HG03060 (cell line): Measurements from ENCODE around the gene GRIK1.

Experiments used
- ATAC-seq: cut with Tn5 transposase; IDR thresholded peaks from one replicate; pipeline ENCODE4 v1.9.1; 2021; ENCODE audit warnings: low read depth, moderate number of reproducible peaks; ENCODE audit not compliant: unreplicated experiment

Gene GRIK1

DNA sequence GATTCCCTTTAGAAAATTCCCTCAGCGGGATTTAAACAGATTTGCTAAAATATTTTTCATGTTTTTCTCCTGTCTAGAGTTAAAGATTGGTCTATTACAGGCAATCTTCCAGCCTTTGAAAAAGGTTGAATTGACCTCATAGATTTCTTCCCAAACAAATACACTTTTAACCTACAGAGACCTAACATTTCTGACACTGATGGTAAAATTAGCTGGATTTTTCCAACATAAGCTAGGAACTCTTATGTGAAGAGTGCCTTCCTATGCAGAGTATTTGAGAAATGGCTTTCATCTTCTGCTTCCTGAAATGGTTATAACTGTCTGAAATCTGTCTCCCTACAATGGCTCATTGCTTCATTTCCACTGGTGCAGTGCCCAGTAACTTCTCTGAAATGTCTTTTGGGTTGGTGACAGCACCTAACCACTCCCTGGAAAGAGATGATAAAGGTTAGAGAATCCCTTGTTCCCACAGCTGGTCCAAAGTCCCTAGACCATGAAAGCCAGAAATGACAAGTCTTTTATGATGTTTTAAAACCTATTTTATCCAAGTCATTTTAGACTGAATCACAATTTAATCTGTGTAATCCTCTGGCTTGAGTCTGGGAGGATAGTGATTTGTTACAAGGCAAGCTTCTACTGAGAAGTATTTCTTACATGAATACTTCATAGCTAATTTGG lies 371.6 kb downstream of the GRIK1 start:
- no peak for ATAC-seq

DNA sequence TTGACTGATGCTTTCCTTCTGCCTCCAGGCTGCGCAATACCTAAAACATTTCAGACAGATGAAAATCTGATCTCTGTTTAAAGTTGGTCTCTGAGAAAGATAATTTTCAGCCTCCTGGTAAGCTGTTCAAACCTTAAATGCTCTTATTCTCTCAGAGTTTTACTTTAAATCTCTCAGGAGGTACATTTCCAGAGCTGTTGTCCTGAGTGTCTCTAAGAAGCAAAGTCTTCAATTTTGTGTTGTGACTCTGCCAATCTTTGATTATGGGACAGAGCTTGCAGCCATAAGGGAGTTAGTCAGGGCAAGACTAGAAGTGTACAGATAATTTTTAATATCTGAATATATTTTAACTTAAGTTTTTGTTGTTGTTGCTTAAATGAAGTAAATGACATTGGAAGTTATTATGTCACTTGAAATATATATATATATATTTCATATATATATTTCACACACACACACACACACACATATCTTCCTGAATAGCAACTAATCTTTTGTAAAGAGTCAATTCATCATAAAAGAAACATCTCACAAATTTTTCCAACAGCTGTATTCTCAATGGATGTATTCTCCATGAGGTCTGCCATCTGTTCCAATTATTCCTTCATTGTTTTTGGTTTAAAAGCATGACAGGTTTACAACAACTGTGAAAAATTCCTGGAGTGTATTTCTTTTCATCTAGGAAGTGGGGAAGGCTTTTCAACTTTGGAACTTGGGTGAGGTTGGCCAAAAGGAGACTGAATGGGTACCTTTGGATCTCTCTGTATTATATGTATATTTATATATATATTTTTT lies 381.7 kb downstream of the GRIK1 start:
- no peak for ATAC-seq

DNA sequence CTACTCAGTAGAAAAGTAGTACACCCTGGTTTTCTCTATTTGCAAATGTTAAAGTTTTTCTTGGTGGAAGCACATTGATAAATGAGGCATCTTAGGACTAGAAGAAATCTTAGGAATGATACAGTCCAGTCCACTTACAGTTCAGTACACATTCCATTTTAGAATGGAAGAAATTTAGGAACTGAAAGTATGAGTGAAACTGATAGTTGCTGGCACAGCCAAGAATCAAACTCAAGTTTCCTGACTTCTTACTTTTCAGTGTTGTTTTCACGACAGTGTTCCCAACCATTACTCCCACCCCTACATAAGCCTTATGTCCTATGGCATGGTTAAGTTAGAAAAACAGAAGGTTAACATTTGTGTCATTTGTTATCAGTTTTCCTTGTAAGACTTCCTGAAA lies 382.6 kb downstream of the GRIK1 start:
- no peak for ATAC-seq

DNA sequence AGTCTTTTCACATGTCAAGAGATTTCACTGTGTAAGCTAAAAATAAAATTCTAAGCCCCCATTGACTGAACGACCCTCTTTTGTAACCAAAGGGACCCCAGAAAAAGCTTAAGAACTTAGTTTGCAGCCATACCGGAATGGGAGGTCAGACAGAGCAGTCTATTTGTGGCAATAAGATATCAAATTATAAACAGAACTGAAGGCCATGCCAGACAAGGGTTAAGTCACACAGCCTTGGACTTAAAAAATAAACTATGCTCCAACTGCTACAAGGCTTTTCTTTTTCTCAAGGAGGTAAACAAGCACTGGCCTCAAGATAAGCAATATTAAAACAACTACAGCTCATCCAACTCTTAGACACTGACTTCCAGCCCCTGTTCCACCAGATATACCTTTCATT lies 384.2 kb downstream of the GRIK1 start:
- ATAC-seq: no peak

DNA sequence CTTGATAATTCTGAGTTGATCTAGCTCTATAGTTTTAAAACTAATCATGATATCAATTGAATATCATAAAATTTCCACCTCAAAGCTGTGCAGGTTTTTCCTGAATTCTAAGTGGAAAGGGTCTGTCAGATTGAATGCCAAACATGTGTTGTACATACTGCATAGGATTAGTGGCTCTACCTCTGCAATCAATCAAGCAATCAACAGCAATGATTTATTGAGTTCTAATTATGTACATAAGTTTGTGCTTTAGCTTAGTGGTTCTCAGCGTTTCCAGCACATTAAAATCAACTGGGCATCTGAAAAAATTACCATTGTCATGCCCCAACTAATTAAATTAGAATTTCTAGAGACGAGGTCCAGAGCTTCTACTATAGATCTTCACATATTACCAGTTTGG lies 389.6 kb downstream of the GRIK1 start:
- no peak for ATAC-seq

DNA sequence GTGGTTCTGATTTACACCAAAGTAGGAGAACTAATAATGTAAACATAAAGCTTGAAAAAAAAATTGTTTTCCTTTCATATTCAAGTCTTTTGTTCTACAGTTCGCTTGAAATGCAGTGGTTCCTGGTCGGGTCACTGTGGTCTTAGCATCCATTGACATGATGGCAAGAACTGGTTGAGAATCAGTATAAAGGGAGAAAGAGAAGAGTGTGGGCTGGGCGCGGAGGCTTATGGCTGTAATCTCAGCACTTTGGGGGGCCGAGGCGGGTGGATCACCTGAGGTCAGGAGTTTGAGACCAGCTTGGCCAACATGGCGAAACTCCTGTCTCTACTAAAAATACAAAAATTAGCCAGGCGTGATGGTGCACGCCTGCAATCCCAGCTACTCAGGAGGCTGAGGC lies 390.2 kb downstream of the GRIK1 start:
- ATAC-seq: no peak

DNA sequence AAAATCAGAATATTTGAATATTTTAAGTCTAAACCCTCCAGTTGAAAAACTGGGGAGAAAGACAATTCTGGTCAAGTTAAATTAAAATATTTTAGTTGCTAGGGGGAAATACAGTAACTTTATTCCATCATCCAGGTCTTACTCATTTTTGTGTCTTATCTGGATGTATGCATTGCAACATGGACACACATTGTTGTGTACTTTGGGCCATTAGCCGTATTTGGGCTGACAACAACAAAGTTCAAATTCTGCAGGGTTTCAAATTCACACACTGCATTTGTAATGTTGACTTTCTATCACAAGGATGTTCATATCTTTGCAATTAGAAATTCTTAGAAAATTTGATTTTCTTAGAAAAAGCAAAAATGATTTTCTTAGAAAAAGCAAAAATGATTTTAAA lies 391.8 kb downstream of the GRIK1 start:
- no peak for ATAC-seq

DNA sequence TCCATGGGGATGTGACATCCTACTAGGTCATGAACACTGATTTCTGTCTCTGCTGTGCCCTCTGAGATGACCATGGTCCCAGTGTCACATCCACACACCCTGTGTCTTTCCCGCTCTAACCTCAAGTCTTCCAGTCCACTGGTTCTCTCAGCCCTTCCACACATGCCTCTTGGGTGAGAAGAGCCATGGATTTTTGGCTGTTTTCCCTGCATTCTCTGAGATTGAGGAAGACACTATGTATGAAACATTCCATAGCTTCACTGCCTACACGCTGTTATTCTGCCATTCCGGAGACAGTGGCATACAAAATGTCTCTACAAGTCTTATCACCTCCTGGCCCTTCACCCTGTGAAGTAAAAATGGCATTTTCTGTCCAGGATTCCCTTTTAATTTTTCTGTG lies 393.7 kb downstream of the GRIK1 start:
- no peak for ATAC-seq

DNA sequence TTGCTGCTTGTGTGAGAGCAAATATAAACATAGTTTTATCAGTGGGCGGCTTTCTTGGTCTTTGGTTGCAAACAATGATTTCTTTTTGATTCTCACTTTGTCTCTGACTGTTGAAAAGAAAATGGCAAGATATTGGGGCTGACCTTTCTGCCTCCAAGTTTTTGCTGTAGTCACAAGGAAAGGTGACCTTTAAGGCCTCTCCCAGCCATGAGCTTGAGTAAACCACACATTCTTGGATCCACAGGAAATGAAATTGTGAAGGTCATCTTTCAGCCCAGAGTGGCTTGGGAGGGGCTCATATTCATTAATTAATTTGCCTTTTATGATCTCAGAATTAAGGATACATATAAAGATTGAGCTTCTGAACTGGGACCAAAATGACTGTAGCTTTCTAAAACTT lies 399.5 kb downstream of the GRIK1 start:
- ATAC-seq: no peak

DNA sequence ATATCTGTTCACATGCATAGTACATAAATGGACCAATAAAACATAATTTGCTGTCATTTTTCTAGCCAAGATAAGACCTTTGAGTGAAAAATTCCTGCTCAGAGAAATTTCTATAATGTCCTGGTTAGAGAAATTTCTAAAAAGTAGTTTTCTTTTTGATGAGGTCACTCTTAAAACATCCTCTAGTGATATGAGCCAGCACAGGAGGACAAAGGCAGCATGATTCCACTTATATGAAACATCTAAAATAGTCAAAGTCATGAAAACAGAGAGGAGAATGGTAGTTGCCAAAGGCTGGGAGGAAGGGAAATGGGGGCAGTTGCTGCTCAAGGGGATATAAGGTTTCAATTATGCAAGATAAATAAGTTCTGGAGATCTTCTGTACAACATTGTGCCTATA lies 401.7 kb downstream of the GRIK1 start:
- no peak for ATAC-seq

DNA sequence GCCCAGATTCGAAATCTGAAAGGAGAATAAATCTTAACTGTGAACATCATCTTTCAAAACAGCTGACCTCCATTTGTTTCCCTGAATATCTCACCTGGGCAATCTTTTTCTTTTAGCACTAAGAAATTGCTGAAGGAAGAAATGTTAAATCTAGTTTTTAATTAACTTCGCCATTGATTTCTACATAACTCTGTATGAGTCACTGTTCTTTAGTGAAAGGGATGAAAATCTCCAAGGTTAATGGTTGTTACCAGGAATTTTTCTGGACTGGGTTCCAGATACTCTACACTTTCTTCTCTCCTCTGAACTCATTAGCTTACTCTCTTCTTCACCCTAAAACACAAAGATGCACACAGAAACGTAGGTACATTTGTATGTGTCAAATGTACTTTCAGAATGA lies 405.3 kb downstream of the GRIK1 start:
- ATAC-seq: no peak

DNA sequence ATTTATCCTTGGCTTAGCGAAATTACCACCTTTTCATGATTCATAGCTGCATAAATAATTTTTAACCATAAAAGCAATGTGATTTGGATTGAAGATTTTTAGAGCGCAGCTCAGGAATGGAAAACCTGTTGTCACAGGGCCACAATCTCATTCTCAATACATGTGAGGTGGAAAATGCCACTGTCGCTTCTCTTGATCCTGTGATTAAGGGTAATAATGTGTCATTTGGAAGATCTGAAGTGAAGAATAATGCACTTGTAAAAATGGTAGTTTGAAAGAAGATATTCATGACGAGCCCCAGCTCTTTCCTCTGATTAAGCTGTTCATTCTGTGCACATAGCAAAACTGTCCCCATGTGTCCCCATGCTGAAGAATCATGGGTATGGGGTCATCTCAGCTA lies 410.7 kb downstream of the GRIK1 start:
- no peak for ATAC-seq

DNA sequence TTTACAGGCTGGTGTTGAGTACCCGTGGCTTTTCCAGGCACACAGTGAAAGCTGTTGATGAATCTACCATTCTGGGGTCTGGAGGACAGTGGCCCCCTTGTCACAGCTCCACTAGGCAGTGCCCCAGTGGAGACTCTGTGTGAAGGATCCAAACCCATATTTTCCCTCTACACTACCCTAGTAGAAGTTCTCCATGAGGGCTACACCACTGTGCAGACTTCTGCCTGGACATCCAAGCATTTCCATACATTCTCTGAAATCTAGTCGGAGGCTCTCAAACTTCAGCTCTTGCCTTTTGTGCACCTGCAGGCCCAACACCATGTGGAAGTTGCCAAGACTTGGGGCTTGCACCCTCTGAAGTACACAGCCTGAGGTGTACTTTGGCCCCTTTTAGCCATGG lies 413.3 kb downstream of the GRIK1 start:
- ATAC-seq: no peak

DNA sequence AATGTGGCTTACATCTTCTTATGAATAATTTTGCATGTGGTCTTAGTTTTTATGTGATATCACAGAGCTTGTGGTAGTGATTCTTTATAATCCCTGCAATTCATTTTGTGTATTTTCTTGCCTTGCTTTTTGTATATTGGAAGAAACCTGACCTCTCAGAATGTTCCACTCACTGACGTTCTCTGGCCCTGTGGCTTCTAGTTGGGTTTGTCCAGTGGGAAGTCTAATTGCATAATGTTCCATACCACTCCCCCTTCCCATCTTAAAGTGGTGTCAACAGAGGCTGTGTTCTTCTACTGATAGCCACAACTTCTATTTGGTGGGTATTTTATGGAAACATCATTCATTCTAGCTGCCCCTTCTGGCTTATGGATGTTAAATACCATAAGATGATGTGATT lies 415.7 kb downstream of the GRIK1 start:
- ATAC-seq: no peak

DNA sequence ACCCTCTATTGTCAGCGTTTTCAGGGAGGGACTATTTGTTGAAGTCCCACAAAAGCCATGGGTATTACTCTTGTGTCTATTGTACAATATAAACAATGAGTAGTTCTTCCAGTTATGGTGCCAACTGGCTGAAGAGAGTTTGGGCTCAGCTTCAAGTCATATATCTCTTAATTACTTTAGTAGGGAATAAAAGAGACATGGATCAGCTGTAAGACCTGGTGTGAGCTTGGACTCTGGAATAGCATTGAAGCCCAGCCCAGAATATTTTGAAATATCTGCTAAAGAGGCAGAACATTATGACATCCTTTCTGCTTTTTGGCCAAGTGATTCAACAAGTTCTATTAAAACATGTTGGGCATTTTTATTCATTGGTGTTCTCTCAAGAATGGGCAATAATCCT lies 416.1 kb downstream of the GRIK1 start:
- ATAC-seq: no peak

DNA sequence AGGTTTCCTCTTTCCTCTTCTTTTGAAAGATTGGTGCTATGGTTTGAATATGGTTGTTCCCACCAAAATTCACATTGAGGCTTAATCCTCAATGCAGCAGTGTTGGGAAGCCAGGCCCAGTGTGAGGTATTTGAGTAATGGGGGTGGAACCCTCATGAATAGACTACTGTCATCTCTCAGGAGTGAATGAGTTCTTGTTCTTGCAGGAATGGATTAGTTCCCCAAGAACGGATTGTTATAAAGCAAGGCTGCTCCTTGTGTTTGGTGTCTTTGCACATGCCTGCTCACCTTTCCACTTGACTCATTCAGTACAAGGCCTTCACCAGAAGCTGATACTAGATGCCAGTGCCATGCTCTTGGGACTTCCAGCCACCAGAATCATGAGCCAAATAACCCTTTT lies 417.9 kb downstream of the GRIK1 start:
- ATAC-seq: no peak

DNA sequence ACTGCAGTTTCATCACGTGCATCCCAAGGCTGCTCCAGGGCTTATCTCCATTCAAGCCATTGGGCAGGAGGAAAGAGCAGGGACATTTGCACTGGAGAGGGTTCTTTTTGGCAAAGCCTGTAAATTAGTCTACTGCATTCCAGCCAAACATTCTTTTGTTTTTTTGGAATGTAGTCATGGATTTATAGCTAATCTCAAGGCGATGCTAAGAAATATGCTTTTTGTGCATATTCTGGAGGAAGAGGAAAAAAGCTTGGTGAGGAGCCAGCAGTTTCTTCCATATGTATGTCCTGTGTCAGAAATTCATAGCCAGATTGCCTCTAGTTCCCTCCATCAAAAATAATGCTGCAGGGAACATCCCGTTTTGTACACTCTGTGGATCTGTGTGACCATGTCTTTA lies 419.6 kb downstream of the GRIK1 start:
- no peak for ATAC-seq

DNA sequence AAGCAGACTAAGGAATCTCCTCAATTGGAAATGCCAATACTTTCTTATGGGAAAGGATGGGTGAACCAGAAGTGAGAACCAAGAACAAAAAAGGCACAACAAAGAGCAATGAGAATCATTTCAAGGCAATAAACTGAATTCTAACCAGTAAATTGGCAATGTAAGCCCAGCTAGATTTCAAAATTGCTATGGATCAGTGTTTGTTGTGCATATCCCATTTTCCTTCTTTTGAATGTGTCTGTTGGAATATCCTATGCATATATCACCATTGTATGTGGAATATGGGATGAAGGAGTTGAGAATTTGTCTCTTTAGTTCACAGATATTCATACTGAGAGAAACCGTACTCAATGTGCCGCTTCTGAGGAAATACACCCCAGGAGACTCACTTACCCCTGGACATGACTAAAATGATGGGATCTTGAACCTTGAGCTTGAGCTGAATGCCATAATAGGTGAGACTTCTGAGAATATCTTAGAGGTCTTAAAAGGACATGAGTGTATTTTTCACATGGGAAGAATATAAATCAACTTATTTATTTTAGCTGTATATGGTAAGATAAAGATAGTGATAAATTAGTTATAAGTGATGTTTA lies 425.0 kb downstream of the GRIK1 start:
- no peak for ATAC-seq

DNA sequence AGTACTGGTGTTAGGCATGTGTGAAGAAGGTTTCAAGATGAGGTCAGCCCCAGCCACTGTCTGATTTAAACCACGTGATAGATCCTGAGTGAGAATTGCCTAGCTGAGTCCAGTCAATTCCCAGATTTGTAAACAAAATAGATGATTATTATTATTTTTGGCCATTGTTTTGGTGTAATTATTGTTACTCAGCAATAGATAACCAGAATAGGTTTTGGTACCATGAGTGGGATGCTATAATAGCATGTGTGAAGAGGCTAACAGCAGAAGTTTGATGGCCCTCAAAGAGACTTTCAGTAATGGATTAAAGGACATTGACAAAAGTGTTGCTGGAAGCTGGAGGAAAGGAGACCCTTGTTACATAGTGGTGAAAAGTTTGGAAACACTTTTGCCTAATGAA lies 426.3 kb downstream of the GRIK1 start:
- no peak for ATAC-seq

DNA sequence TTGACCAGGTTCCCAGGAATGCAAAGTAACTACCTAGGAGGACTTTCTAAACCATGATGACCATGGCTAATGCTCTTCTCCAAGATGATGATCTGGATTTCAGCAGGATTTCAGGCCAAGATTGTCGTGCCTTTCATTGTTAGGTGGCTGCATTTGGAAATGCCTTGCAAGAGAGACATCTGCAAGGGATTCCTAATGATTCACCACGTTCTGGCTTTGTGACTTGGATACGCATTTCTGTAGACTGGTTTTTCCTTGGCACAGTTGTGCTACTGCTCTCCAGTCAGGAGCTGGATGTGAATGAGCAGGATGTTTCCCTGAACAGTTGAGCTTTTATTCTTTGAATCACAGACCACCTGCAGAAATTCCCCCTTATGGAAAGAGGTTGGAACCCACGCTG lies 428.7 kb downstream of the GRIK1 start:
- no peak for ATAC-seq

DNA sequence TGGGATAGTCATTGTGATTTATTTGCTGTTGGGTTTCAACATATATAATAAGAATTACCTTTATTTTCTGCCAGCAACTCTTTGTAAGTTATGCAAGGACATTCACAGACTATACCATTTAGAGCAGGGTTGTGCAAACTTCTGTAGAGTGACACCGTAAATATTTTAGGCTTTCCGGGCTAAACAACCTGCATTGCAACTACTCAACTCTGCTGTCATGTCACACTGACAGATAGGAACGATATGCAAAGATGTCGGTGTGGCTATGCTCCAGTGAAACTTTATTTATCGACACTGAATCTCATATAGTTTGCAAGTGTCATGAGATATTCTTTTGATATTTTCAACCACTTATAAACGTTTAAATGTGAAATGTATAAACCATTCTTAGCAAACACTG lies 430.7 kb downstream of the GRIK1 start:
- no peak for ATAC-seq

DNA sequence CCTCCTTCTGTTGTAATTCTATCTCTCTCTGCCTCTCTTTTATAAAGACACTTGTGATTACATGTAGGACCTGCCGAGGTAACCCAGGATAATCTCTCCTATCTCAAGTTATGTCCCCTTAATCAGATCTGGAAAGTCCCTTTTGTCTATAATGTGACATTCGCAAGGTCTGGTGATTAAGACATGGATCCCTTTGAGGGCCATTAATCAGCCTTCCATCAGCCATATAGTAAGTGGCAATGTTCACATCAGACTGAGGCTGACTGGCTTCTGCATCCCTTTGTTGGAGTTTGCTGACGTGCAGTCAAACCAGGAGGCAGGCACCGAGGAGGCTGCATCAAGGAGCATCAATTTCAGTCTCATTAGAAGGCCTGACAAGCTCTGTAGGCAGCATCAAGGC lies 431.5 kb downstream of the GRIK1 start:
- no peak for ATAC-seq
